ENCODE data around the gene RPS6KB2.

RPS6KB2 gene

DNA sequence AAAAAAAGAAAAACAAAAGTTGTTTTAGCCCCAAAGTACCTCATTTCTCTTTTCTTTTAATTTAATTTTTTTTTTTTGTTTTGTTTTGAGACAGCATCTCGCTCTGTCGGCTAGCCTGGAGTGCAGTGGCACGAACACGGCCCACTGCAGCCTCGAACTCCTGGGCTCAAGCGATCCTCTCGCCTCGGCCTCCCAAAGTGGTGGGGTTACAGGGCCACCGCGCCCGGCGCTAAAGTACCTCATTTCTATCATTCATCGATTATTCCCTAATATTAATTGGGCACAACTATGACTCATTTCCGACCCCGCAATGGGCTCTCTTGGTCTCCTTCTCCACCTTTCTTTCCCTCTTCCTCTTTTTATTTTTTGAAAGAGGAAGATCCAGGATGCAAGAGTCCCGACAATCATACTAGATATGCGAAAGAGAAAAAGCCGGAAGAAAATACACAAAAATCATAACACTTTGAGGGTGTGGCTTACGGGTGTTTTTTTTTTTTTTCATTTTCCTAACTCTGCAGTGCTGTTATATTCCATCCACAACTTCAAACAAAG lies 54.1 kb downstream of the RPS6KB2 start:
- peak overlapping the region; percentile 57 for H3K27ac ChIP-seq
- in situ Hi-C loops (cut with HindIII; ENCODE audit: low pct_ligation_motif_present, low sequenced_read_pairs): no loop called here
- H3K36me3 ChIP-seq (replicated peaks): no peaks in the 10 kb centered on the region
- H3K27me3 ChIP-seq (replicated peaks): no peaks in the 10 kb centered on the region
- TF ChIP-seq, protein P1, sequence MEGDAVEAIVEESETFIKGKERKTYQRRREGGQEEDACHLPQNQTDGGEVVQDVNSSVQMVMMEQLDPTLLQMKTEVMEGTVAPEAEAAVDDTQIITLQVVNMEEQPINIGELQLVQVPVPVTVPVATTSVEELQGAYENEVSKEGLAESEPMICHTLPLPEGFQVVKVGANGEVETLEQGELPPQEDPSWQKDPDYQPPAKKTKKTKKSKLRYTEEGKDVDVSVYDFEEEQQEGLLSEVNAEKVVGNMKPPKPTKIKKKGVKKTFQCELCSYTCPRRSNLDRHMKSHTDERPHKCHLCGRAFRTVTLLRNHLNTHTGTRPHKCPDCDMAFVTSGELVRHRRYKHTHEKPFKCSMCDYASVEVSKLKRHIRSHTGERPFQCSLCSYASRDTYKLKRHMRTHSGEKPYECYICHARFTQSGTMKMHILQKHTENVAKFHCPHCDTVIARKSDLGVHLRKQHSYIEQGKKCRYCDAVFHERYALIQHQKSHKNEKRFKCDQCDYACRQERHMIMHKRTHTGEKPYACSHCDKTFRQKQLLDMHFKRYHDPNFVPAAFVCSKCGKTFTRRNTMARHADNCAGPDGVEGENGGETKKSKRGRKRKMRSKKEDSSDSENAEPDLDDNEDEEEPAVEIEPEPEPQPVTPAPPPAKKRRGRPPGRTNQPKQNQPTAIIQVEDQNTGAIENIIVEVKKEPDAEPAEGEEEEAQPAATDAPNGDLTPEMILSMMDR (IDR thresholded peaks at IDR 0.05; ENCODE audit: low read depth, low read length, missing control alignments): no peak
- H3K4me3 ChIP-seq (ENCODE audit: low read depth, low read length): peak overlapping the region; percentile 53
- DNase-seq: no peak

DNA sequence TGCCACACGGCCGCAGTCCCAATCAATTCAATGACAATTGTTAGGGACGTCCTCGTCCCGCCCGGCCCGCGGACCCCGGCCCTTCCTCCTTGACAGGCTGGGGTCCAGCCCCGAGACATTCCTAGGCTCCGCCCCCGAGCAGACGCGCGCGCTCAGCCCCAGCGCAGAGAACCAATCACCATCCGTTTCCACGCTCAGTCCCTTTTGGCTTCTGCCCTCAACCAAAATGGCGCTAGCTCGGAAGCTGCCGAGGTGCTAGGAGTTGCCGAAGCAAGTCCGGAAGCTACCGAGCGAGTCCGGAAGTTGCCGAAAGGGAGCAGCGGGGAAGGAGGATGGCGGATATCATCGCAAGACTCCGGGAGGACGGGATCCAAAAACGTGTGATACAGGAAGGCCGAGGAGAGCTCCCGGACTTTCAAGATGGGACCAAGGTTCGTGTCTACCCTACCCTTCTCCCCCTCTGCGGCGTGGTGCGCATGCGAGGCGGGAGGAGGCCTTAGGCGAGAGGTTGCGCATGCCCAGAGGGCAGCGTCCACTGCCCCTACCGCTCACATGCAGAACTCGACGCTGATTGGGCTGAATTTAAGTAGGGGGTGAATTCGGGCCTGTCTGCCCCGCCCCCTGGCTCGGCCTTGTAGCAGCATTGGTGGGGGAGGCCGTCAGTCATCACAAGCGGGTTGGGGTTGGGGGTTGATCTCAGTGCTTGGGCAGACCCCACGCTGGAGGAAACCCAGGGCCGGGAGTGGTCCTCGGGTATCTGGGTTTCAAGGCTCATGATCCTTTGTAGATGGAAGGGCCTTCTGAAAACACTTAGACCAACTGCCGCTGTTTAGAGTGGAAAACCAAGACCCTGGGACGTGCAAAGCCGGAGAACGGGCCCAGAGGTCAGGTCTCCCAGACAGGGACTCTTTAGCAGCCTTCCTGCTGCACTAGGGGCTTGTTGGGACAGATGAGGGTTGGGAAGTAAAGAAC lies 54.8 kb downstream of the RPS6KB2 start, which contains the start of gene AIP:
Gene AIP, plus strand, starts transcription at position 200 of the 972 bp plus-strand sequence. Its CDS starts 133 bp downstream, at position 333.
- in situ Hi-C loops (cut with HindIII; ENCODE audit: low pct_ligation_motif_present, low sequenced_read_pairs): no loop called here
- peak within 1 kb of the TSS; percentile 53 for H3K4me3 ChIP-seq (ENCODE audit: low read depth, low read length)
- TF ChIP-seq, protein P1 (IDR thresholded peaks at IDR 0.05; ENCODE audit: low read depth, low read length, missing control alignments): peak; percentile 24
- peak; percentile 97 for DNase-seq
- peak within 1 kb of the TSS; percentile 57 for H3K27ac ChIP-seq
- H3K36me3 ChIP-seq (replicated peaks): peaks cover 2% of the 10 kb centered on the region
- no peaks in the 10 kb centered on the region for H3K27me3 ChIP-seq (replicated peaks)

DNA sequence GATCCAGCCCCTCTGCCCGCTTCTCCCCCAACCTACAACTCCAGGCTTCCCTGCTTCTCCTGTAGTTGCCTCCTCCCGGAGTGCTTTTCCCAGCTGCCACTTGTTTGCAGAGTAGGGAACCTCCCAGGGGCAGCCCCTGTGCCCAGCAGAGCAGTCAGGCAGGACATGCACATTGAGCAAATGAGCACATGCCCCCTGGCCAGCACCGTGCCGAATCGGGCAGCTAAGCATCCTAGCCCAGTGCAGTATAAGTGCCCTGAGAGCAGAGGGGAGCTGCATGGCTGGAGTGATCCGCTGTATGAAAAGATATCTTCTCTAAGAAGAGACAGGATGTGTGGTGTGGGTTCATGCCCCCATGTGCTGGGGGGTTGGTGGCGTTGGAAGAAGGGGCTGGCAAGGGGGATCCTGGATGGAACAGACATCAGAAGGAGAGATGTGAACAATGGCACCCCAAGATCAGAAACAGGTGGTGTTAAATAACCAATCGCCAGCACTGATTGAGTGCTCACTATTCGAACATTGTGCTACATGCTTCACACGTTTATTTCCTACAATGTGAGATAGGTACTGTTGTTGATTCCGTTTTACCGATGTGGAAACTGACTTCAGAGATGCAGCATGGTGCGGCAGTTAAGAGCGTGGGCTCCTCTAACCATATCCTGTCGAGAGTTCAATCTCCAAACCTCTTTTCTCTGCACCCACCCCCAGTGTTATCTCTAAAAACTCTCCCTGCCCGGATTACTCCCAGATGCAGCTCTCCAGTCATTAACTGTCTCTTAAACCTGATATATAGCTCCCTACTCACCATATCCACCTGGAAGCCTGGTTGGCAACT lies 55.8 kb downstream of the RPS6KB2 start:
- no peak for DNase-seq
- H3K36me3 ChIP-seq (replicated peaks): peaks cover 2% of the 10 kb centered on the region
- no peak overlapping the region for H3K27ac ChIP-seq
- H3K27me3 ChIP-seq (replicated peaks): no peaks in the 10 kb centered on the region
- TF ChIP-seq, protein P1 (IDR thresholded peaks at IDR 0.05; ENCODE audit: low read depth, low read length, missing control alignments): no peak
- in situ Hi-C loops (cut with HindIII; ENCODE audit: low pct_ligation_motif_present, low sequenced_read_pairs): no loop called here
- H3K4me3 ChIP-seq (ENCODE audit: low read depth, low read length): no peak overlapping the region

DNA sequence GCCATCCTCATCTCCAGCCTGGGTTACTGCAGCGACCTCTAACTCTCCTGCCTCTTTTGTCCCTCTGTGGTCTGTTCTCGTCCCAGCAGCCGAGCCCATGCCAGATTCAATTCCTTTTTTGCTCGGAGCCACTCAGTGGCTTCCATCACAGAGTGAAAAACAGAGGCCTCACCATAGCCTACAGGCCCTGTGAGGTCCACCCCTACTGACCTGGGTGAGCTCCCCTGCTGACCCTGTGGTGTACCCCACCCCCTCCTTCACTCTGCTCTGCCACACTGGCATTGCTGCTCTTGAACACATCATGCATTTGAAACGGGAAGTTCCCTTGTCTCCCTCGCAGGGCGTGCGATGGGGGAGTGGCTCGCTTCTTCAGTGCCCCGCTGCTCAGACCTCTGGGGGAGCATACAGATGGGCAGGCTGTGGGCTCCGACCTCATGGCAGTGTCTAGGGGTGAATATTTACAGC lies 56.6 kb downstream of the RPS6KB2 start:
- TF ChIP-seq, protein P1 (IDR thresholded peaks at IDR 0.05; ENCODE audit: low read depth, low read length, missing control alignments): no peak
- H3K27ac ChIP-seq: no peak overlapping the region
- peaks cover 10% of the 10 kb centered on the region for H3K36me3 ChIP-seq (replicated peaks)
- H3K27me3 ChIP-seq (replicated peaks): no peaks in the 10 kb centered on the region
- no peak for DNase-seq
- in situ Hi-C loops (cut with HindIII; ENCODE audit: low pct_ligation_motif_present, low sequenced_read_pairs): no loop called here
- no peak overlapping the region for H3K4me3 ChIP-seq (ENCODE audit: low read depth, low read length)

All from brain microvascular endothelial cell (primary cell).